ENCODE results near the gene NCOA7. TPM values are rescaled to one million over a fixed set of nuclear protein-coding genes. Genes with fewer than 3 reads are reported as not detected.

NCOA7 gene
- total RNA-seq, 1 donor from 2014 or later: 74.9 TPM

- peaks cover 16% of the 10 kb centered on the region for H3K36me3 Mint-ChIP-seq (ENCODE audit: low read depth)
- peaks cover 12% of the 10 kb centered on the region for H3K4me1 Mint-ChIP-seq (ENCODE audit: low read depth)
- H3K4me3 Mint-ChIP-seq (ENCODE audit: unreplicated experiment): no peak overlapping the region
- H3K9me3 Mint-ChIP-seq (ENCODE audit: low read depth): peaks cover 11% of the 10 kb centered on the region
- no peaks in the 10 kb centered on the region for H3K27me3 Mint-ChIP-seq (ENCODE audit: low read depth)
- TF ChIP-seq, protein P1, sequence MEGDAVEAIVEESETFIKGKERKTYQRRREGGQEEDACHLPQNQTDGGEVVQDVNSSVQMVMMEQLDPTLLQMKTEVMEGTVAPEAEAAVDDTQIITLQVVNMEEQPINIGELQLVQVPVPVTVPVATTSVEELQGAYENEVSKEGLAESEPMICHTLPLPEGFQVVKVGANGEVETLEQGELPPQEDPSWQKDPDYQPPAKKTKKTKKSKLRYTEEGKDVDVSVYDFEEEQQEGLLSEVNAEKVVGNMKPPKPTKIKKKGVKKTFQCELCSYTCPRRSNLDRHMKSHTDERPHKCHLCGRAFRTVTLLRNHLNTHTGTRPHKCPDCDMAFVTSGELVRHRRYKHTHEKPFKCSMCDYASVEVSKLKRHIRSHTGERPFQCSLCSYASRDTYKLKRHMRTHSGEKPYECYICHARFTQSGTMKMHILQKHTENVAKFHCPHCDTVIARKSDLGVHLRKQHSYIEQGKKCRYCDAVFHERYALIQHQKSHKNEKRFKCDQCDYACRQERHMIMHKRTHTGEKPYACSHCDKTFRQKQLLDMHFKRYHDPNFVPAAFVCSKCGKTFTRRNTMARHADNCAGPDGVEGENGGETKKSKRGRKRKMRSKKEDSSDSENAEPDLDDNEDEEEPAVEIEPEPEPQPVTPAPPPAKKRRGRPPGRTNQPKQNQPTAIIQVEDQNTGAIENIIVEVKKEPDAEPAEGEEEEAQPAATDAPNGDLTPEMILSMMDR (IDR thresholded peaks at IDR 0.05): no peak
- H3K27ac Mint-ChIP-seq (ENCODE audit: unreplicated experiment): no peak overlapping the region
- no peak for DNase-seq (ENCODE audit: low spot score)
These were observed 62.4 kb downstream of the NCOA7 start for GRCh38 chr6:125853168-125853567.

DNA sequence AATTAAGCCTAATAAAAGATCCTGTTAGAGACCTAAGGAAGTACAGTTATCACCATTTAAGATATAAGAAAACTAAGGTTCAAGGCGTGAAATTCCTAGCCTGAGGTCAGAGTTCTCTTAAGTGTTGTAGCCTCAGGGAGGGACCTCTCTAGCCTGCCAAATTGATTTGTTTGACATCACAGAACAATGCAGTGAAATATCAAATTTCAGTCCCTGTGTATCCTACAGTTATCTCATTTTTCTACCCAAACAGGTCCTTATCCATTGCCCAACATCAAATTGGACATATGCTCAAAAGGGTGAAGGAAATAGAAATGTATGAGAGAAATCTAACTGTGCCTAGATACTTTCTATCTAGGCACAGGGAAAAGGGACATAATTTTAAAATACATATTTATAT lies 63.0 kb downstream of the NCOA7 start:
- Mint-ChIP-seq H3K9me3 (ENCODE audit: low read depth) (peaks cover 11% of the 10 kb centered on the region), H3K27ac (ENCODE audit: unreplicated experiment) (no peak overlapping the region), H3K36me3 (ENCODE audit: low read depth) (peaks cover 17% of the 10 kb centered on the region), H3K27me3 (ENCODE audit: low read depth) (no peaks in the 10 kb centered on the region), H3K4me1 (ENCODE audit: low read depth) (peaks cover 14% of the 10 kb centered on the region), H3K4me3 (ENCODE audit: unreplicated experiment) (no peak overlapping the region)
- no peak for DNase-seq (ENCODE audit: low spot score)
- TF ChIP-seq, protein P1 (IDR thresholded peaks at IDR 0.05): no peak

DNA sequence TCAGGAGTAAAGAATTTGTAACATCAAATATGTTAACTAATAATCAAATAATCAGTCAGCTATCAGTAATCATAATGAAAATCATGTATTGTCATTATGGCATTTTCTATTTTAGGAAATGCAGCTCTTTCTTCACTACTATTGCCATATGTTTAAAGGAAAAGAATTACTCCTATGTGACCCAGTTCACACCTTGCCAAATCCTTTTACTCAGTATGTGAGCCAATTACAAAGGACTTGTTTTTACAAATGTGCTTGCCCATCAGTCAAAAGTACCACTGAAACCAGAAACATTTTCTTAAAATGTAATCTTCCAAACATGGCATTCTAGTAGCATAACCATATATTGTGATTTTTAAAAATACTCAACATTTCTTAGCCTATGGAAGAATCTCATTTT lies 63.6 kb downstream of the NCOA7 start:
- H3K4me1 Mint-ChIP-seq (ENCODE audit: low read depth): peaks cover 16% of the 10 kb centered on the region
- no peaks in the 10 kb centered on the region for H3K27me3 Mint-ChIP-seq (ENCODE audit: low read depth)
- peaks cover 11% of the 10 kb centered on the region for H3K9me3 Mint-ChIP-seq (ENCODE audit: low read depth)
- TF ChIP-seq, protein P1 (IDR thresholded peaks at IDR 0.05): no peak
- peaks cover 19% of the 10 kb centered on the region for H3K36me3 Mint-ChIP-seq (ENCODE audit: low read depth)
- DNase-seq (ENCODE audit: low spot score): no peak
- no peak overlapping the region for H3K4me3 Mint-ChIP-seq (ENCODE audit: unreplicated experiment)
- H3K27ac Mint-ChIP-seq (ENCODE audit: unreplicated experiment): no peak overlapping the region

DNA sequence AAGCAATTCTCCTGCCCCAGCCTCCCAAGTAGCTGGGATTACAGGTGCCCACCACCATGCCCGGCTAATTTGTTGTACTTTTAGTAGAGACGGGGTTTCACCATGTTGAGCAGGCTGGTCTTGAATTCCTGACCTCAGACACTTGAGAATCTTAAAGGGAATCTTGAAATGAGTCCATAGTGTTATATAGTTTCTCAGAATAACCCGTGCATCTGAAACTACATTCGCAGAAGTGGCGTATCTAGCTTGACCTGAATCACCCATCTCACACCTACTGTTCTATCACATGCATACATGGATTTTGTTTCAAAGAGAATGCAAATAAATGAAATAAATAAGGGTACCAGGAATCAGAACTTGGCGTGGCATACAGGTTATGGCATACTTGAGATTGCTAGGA lies 65.0 kb downstream of the NCOA7 start:
- H3K27me3 Mint-ChIP-seq (ENCODE audit: low read depth): no peaks in the 10 kb centered on the region
- peaks cover 19% of the 10 kb centered on the region for H3K36me3 Mint-ChIP-seq (ENCODE audit: low read depth)
- DNase-seq (ENCODE audit: low spot score): no peak
- H3K4me1 Mint-ChIP-seq (ENCODE audit: low read depth): peaks cover 16% of the 10 kb centered on the region
- TF ChIP-seq, protein P1 (IDR thresholded peaks at IDR 0.05): no peak
- H3K9me3 Mint-ChIP-seq (ENCODE audit: low read depth): peaks cover 11% of the 10 kb centered on the region
- H3K27ac Mint-ChIP-seq (ENCODE audit: unreplicated experiment): no peak overlapping the region
- no peak overlapping the region for H3K4me3 Mint-ChIP-seq (ENCODE audit: unreplicated experiment)

- H3K27ac Mint-ChIP-seq (ENCODE audit: unreplicated experiment): no peak overlapping the region
- H3K27me3 Mint-ChIP-seq (ENCODE audit: low read depth): no peaks in the 10 kb centered on the region
- H3K36me3 Mint-ChIP-seq (ENCODE audit: low read depth): peaks cover 13% of the 10 kb centered on the region
- no peak overlapping the region for H3K4me3 Mint-ChIP-seq (ENCODE audit: unreplicated experiment)
- peaks cover 5% of the 10 kb centered on the region for H3K9me3 Mint-ChIP-seq (ENCODE audit: low read depth)
- TF ChIP-seq, protein P1 (IDR thresholded peaks at IDR 0.05): no peak
- H3K4me1 Mint-ChIP-seq (ENCODE audit: low read depth): peaks cover 15% of the 10 kb centered on the region
- DNase-seq (ENCODE audit: low spot score): no peak
These were observed 67.1 kb downstream of the NCOA7 start for GRCh38 chr6:125857846-125858245.
